ENCODE data around the gene NLGN4X. TPM values are rescaled to one million over a fixed set of nuclear protein-coding genes. Genes with fewer than 3 reads are reported as not detected.

NLGN4X gene
- polyA plus RNA-seq, 1 of the 3 experiments (the other 2 are of a cell fraction): 0.05 TPM

DNA sequence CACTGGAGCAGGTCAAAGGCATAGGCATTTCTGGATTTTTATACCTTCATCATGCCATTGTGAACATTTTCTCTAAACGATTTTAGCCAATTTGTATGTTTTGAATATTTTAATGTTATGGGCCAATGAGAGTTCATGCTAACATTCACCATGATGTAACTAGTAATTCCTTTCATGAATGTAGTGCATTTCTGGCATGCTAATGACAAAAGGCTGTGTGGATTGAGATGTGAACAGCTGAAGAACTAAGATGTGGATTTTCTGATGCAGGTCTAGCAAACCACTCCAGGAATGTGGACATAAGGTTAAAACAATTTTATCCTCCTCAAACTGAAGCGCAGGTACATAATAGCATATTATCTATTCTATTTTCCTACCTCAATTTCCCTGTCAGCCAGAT lies 269.4 kb downstream of the NLGN4X start:
- no peaks in the 10 kb centered on the region for H3K27me3 ChIP-seq (ENCODE audit: insufficient read depth)
- no peak overlapping the region for H2AFZ ChIP-seq (ENCODE audit: low read depth)
- no peaks in the 10 kb centered on the region for H3K36me3 ChIP-seq (replicated peaks in 1 of 2; ENCODE audit: control insufficient read depth in 1 of 2, insufficient read depth in 2 of 2, low read length in 1 of 2)
- TF ChIP-seq JUND (IDR thresholded peaks at IDR 0.05) (no peak), EZH2phosphoT487 (IDR thresholded peaks at IDR 0.05; ENCODE audit: borderline replicate concordance, low read depth) (no peak), NFIC (IDR thresholded peaks at IDR 0.05; ENCODE audit: borderline replicate concordance) (no peak), RAD21 (IDR thresholded peaks at IDR 0.05; ENCODE audit: low read length) (no peak), IRF3 (IDR thresholded peaks at IDR 0.05; ENCODE audit: low read depth, low read length) (no peak), NRF1 (IDR thresholded peaks at IDR 0.05; ENCODE audit: low read depth, low read length) (no peak), SIN3A (IDR thresholded peaks at IDR 0.05; ENCODE audit: borderline replicate concordance, low read depth, low read length) (no peak), GABPA (IDR thresholded peaks at IDR 0.05; ENCODE audit: low read depth) (no peak), TEAD4 (IDR thresholded peaks at IDR 0.05; ENCODE audit: borderline replicate concordance, insufficient read depth) (no peak)
- H3K79me2 ChIP-seq (ENCODE audit: insufficient read depth): no peaks in the 10 kb centered on the region
- H3K9me2 ChIP-seq: no peaks in the 10 kb centered on the region
- no peaks in the 10 kb centered on the region; the same call in none of the 2 replicates for H3K9me3 ChIP-seq
- H3K4me3 ChIP-seq (ENCODE audit: low read depth in 2 of 2, low read length in 1 of 2): no peak overlapping the region
- no peaks in the 10 kb centered on the region for H3F3A ChIP-seq (replicated peaks; ENCODE audit: insufficient read depth)
- no peaks in the 10 kb centered on the region; a peak in 1 of 4 replicates for H3K4me1 ChIP-seq (ENCODE audit: control insufficient read depth in 1 of 2, insufficient read depth in 2 of 2, low read depth in 1 of 2, low read length in 1 of 2)
- WGBS (ENCODE audit: low lambda C conversion rate): 14% methylated on average over 2 of the region's 2 CpGs
- ChIA-PET POLR2A (no interaction called here), CTCF (no interaction called here)
- DNase-seq: no peak
- no peak overlapping the region for H3K27ac ChIP-seq (ENCODE audit: low read depth in 2 of 2, low read length in 1 of 2)
- no peak overlapping the region for H3K4me2 ChIP-seq
- H3K9ac ChIP-seq: no peak overlapping the region
- H4K20me1 ChIP-seq (ENCODE audit: insufficient read depth): no peaks in the 10 kb centered on the region

GRCh38 chrX:5958523-5958922 lies 270.1 kb downstream of the NLGN4X start:
- Histone ChIP-seq H3K27me3 (ENCODE audit: insufficient read depth) (no peaks in the 10 kb centered on the region), H3K79me2 (ENCODE audit: insufficient read depth) (no peaks in the 10 kb centered on the region), H3K27ac (ENCODE audit: low read depth in 2 of 2, low read length in 1 of 2) (no peak overlapping the region), H3K9me3 (no peaks in the 10 kb centered on the region; the same call in none of the 2 replicates), H3K9ac (no peak overlapping the region), H3K9me2 (no peaks in the 10 kb centered on the region), H4K20me1 (ENCODE audit: insufficient read depth) (no peaks in the 10 kb centered on the region), H2AFZ (ENCODE audit: low read depth) (no peak overlapping the region), H3K4me1 (ENCODE audit: control insufficient read depth in 1 of 2, insufficient read depth in 2 of 2, low read depth in 1 of 2, low read length in 1 of 2) (no peaks in the 10 kb centered on the region; a peak in 1 of 4 replicates), H3K36me3 (replicated peaks in 1 of 2; ENCODE audit: control insufficient read depth in 1 of 2, insufficient read depth in 2 of 2, low read length in 1 of 2) (no peaks in the 10 kb centered on the region), H3F3A (replicated peaks; ENCODE audit: insufficient read depth) (no peaks in the 10 kb centered on the region), H3K4me2 (no peak overlapping the region), H3K4me3 (ENCODE audit: low read depth in 2 of 2, low read length in 1 of 2) (no peak overlapping the region)
- DNase-seq: no peak
- CTCF ChIA-PET: no interaction called here
- no peak for TF ChIP-seq RFX5 (IDR thresholded peaks at IDR 0.05; ENCODE audit: low read length)
- no peak for TF ChIP-seq SMC3 (IDR thresholded peaks at IDR 0.05; ENCODE audit: low read depth, low read length)
- 4% methylated on average over 2 of the region's 2 CpGs for WGBS (ENCODE audit: low lambda C conversion rate)
- POLR2A ChIA-PET: no interaction called here

DNA sequence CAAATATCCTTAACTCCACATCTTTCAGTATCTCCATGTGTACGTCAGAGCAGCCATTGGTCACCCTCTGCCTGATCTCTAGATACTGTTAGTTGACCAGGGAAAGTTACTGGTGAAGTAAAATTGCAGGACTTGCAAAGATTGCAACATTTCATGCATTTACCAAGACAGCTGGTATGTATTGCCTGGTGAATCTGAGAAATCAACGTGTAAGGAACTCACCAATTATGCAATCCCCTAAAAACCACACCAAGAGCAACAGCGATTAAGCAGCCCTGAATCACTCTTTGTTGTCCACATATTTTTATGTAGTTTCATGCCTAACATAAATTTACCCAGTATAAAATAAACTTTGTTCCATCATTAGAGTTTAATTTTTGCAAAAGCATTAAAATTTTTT lies 271.2 kb downstream of the NLGN4X start:
- Histone ChIP-seq H3K36me3 (replicated peaks in 1 of 2; ENCODE audit: control insufficient read depth in 1 of 2, insufficient read depth in 2 of 2, low read length in 1 of 2) (no peaks in the 10 kb centered on the region), H3K27me3 (ENCODE audit: insufficient read depth) (no peaks in the 10 kb centered on the region), H3K9me2 (no peaks in the 10 kb centered on the region), H2AFZ (ENCODE audit: low read depth) (no peak overlapping the region), H3K9me3 (no peaks in the 10 kb centered on the region; the same call in none of the 2 replicates), H3K4me3 (ENCODE audit: low read depth in 2 of 2, low read length in 1 of 2) (no peak overlapping the region), H3K4me1 (ENCODE audit: control insufficient read depth in 1 of 2, insufficient read depth in 2 of 2, low read depth in 1 of 2, low read length in 1 of 2) (no peaks in the 10 kb centered on the region; a peak in 1 of 4 replicates), H3K27ac (ENCODE audit: low read depth in 2 of 2, low read length in 1 of 2) (no peak overlapping the region), H3K79me2 (ENCODE audit: insufficient read depth) (no peaks in the 10 kb centered on the region), H3K9ac (no peak overlapping the region), H3K4me2 (no peak overlapping the region), H3F3A (replicated peaks; ENCODE audit: insufficient read depth) (no peaks in the 10 kb centered on the region), H4K20me1 (ENCODE audit: insufficient read depth) (no peaks in the 10 kb centered on the region)
- WGBS (ENCODE audit: low lambda C conversion rate): 5% methylated on average over 3 of the region's 3 CpGs
- ChIA-PET CTCF (no interaction called here), POLR2A (no interaction called here)
- no peak for DNase-seq
- TF ChIP-seq GATA2 (CRISPR knock-in tag; IDR thresholded peaks at IDR 0.05) (no peak), EZH2phosphoT487 (IDR thresholded peaks at IDR 0.05; ENCODE audit: borderline replicate concordance, low read depth) (no peak), SIN3A (IDR thresholded peaks at IDR 0.05; ENCODE audit: borderline replicate concordance, low read depth, low read length) (no peak), FOXJ3 (CRISPR knock-in tag; IDR thresholded peaks at IDR 0.05) (no peak), EP300 (IDR thresholded peaks at IDR 0.05; ENCODE audit: borderline replicate concordance in 1 of 2, low read depth in 1 of 2, low read length in 1 of 2) (no peak), TCF12 (IDR thresholded peaks at IDR 0.05) (no peak)
- TF ChIP-seq, protein P1, sequence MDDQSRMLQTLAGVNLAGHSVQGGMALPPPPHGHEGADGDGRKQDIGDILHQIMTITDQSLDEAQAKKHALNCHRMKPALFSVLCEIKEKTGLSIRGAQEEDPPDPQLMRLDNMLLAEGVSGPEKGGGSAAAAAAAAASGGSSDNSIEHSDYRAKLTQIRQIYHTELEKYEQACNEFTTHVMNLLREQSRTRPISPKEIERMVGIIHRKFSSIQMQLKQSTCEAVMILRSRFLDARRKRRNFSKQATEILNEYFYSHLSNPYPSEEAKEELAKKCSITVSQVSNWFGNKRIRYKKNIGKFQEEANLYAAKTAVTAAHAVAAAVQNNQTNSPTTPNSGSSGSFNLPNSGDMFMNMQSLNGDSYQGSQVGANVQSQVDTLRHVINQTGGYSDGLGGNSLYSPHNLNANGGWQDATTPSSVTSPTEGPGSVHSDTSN (IDR thresholded peaks at IDR 0.05): no peak
- TF ChIP-seq, protein P2, sequence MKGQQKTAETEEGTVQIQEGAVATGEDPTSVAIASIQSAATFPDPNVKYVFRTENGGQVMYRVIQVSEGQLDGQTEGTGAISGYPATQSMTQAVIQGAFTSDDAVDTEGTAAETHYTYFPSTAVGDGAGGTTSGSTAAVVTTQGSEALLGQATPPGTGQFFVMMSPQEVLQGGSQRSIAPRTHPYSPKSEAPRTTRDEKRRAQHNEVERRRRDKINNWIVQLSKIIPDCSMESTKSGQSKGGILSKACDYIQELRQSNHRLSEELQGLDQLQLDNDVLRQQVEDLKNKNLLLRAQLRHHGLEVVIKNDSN (IDR thresholded peaks at IDR 0.05; ENCODE audit: borderline replicate concordance, low read depth): no peak

Data from SK-N-SH (cell line).